Measurements from ENCODE around the gene PPIB.

DNA sequence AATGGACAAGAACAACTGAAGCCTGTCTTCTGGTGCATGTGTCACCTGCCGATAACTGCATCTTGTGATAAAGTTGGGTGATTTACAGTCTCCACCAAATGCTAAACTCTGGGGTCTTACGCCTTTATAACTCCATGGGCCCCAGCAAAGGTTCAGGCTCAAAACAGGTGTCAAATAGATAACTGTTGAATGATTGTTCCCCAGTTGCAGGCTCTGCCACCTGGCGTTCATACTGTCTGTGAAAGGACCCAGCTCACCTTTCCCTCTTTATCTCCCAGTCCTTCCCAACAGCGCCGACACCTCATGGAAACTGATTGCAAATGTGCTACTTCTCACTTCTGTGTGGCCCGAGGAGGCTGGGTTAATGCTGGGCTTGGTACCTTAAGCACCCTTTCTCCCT, 19.5 kb downstream of the PPIB start:
- no peak for TF ChIP-seq CTCF (IDR thresholded peaks at IDR 0.05)
- no peak for TF ChIP-seq POLR2A (IDR thresholded peaks at IDR 0.05)
